Limb (tissue), 2 donors: ENCODE data around the gene FBXO8.

ENCODE experiments used
- DNase-seq, 2 donors: peaks; one replicate each; pipeline ENCODE4 v3.0.0-alpha.2; 2016; ENCODE audit errors: extremely low spot score in 2 of 2

The FBXO8 gene

GRCh38 chr4:174248407-174248806, 35.1 kb downstream of the FBXO8 start:
- DNase-seq, result peak in 1 of 2 donors; percentile 18

GRCh38 chr4:174245714-174246113, 37.8 kb downstream of the FBXO8 start:
- DNase-seq, result no peak

- DNase-seq, result no peak
These were observed 39.0 kb downstream of the FBXO8 start for GRCh38 chr4:174244441-174244840.

- DNase-seq, result no peak
These were observed 42.3 kb downstream of the FBXO8 start for GRCh38 chr4:174241162-174241561.

GRCh38 chr4:174236359-174236758, 47.1 kb downstream of the FBXO8 start:
- no peak for DNase-seq

- no peak for DNase-seq
These were observed 52.8 kb downstream of the FBXO8 start for GRCh38 chr4:174230680-174231079.

GRCh38 chr4:174230148-174230547, 53.3 kb downstream of the FBXO8 start:
- DNase-seq, result no peak

- no peak for DNase-seq
These were observed 54.5 kb downstream of the FBXO8 start for GRCh38 chr4:174228988-174229387.

- DNase-seq, result no peak
These were observed 58.0 kb downstream of the FBXO8 start for GRCh38 chr4:174225349-174226049.

- DNase-seq, result no peak
These were observed 58.9 kb downstream of the FBXO8 start for GRCh38 chr4:174224550-174224949.

- DNase-seq, result no peak
These were observed 61.1 kb downstream of the FBXO8 start for GRCh38 chr4:174222266-174222872.

- peak in 1 of 2 donors; percentile 45 for DNase-seq
These were observed 65.2 kb downstream of the FBXO8 start for GRCh38 chr4:174218127-174218790.

GRCh38 chr4:174217273-174218126, 66.0 kb downstream of the FBXO8 start:
- DNase-seq, result peak; percentile 32 to 68

- no peak for DNase-seq
These were observed 66.6 kb downstream of the FBXO8 start for GRCh38 chr4:174216799-174217272.

GRCh38 chr4:174215961-174216680, 67.3 kb downstream of the FBXO8 start:
- DNase-seq, result peak in 1 of 2 donors; percentile 38

- no peak for DNase-seq
These were observed 68.4 kb downstream of the FBXO8 start for GRCh38 chr4:174215057-174215456.

GRCh38 chr4:174214101-174214878, 69.2 kb downstream of the FBXO8 start:
- DNase-seq, result peak in 1 of 2 donors; percentile 56

- DNase-seq, result peak in 1 of 2 donors; percentile 41
These were observed 69.8 kb downstream of the FBXO8 start for GRCh38 chr4:174213731-174214100.

- DNase-seq, result no peak
These were observed 71.4 kb downstream of the FBXO8 start for GRCh38 chr4:174212061-174212460.

GRCh38 chr4:174211622-174212044, 71.8 kb downstream of the FBXO8 start:
- peak in 1 of 2 donors; percentile 45 for DNase-seq
